ENCODE data around the gene SETD1A. TPM values are rescaled to one million over a fixed set of nuclear protein-coding genes. Genes with fewer than 3 reads are reported as not detected.

SETD1A gene
- total and polyA plus RNA-seq, 4 donors, result 4.4 to 19.7 (median 13.1) TPM

- H3K36me3 ChIP-seq (ENCODE audit: control insufficient read depth in 1 of 2, insufficient read depth in 2 of 2, low read length in 1 of 2), result no peaks in the 10 kb centered on the region
- intact Hi-C loops (cut with DNase I), result no loop called here
- DNase-seq (no peak), ATAC-seq (ENCODE audit: low FRiP score) (no peak)
- H3K9me3 ChIP-seq (ENCODE audit: control insufficient read depth, low read length), result no peaks in the 10 kb centered on the region
- H3K27ac ChIP-seq (ENCODE audit: low read depth in 1 of 2, low read length in 2 of 2), result no peak overlapping the region
- 93 to 94% methylated on average over 19 of the region's 19 CpGs for WGBS, 2 donors
- no peaks in the 10 kb centered on the region for H3K4me1 ChIP-seq (ENCODE audit: control insufficient read depth in 1 of 2, insufficient read depth in 2 of 2, low read length in 2 of 2)
- H3K4me3 ChIP-seq (ENCODE audit: low read length in 2 of 2), result no peak overlapping the region
- no peaks in the 10 kb centered on the region for H3K27me3 ChIP-seq (ENCODE audit: control insufficient read depth in 1 of 2, insufficient read depth in 2 of 2, low read length in 1 of 2)
These were observed 43.3 kb downstream of the SETD1A start for GRCh38 chr16:31000671-31001382.

GRCh38 chr16:31001507-31002249 lies 44.1 kb downstream of the SETD1A start:
- H3K27ac ChIP-seq (ENCODE audit: low read depth in 1 of 2, low read length in 2 of 2), result no peak overlapping the region
- no peaks in the 10 kb centered on the region for H3K36me3 ChIP-seq (ENCODE audit: control insufficient read depth in 1 of 2, insufficient read depth in 2 of 2, low read length in 1 of 2)
- no peak overlapping the region for H3K4me3 ChIP-seq (ENCODE audit: low read length in 2 of 2)
- DNase-seq (peak in 1 of 2 donors; percentile 66), ATAC-seq (ENCODE audit: low FRiP score) (no peak)
- no peaks in the 10 kb centered on the region for H3K27me3 ChIP-seq (ENCODE audit: control insufficient read depth in 1 of 2, insufficient read depth in 2 of 2, low read length in 1 of 2)
- H3K9me3 ChIP-seq (ENCODE audit: control insufficient read depth, low read length), result no peaks in the 10 kb centered on the region
- intact Hi-C loops (cut with DNase I), result no loop called here
- 77% methylated on average over 16 of the region's 16 CpGs for WGBS, 2 donors
- no peaks in the 10 kb centered on the region for H3K4me1 ChIP-seq (ENCODE audit: control insufficient read depth in 1 of 2, insufficient read depth in 2 of 2, low read length in 2 of 2)

GRCh38 chr16:31002250-31002700 lies 44.7 kb downstream of the SETD1A start:
- WGBS, 2 donors, result 84 to 87% methylated on average over 10 of the region's 10 CpGs
- Histone ChIP-seq H3K4me3 (ENCODE audit: low read length in 2 of 2) (no peak overlapping the region), H3K4me1 (ENCODE audit: control insufficient read depth in 1 of 2, insufficient read depth in 2 of 2, low read length in 2 of 2) (no peaks in the 10 kb centered on the region), H3K27me3 (ENCODE audit: control insufficient read depth in 1 of 2, insufficient read depth in 2 of 2, low read length in 1 of 2) (no peaks in the 10 kb centered on the region), H3K9me3 (ENCODE audit: control insufficient read depth, low read length) (no peaks in the 10 kb centered on the region), H3K36me3 (ENCODE audit: control insufficient read depth in 1 of 2, insufficient read depth in 2 of 2, low read length in 1 of 2) (no peaks in the 10 kb centered on the region), H3K27ac (ENCODE audit: low read depth in 1 of 2, low read length in 2 of 2) (no peak overlapping the region)
- ATAC-seq (ENCODE audit: low FRiP score) (no peak), DNase-seq (no peak)
- intact Hi-C loops (cut with DNase I), result no loop called here

- DNase-seq, result no peak
- Histone ChIP-seq H3K4me1 (ENCODE audit: control insufficient read depth in 1 of 2, insufficient read depth in 2 of 2, low read length in 2 of 2) (no peaks in the 10 kb centered on the region), H3K27me3 (ENCODE audit: control insufficient read depth in 1 of 2, insufficient read depth in 2 of 2, low read length in 1 of 2) (no peaks in the 10 kb centered on the region), H3K36me3 (ENCODE audit: control insufficient read depth in 1 of 2, insufficient read depth in 2 of 2, low read length in 1 of 2) (no peaks in the 10 kb centered on the region), H3K4me3 (ENCODE audit: low read length in 2 of 2) (no peak overlapping the region), H3K9me3 (ENCODE audit: control insufficient read depth, low read length) (no peaks in the 10 kb centered on the region), H3K27ac (ENCODE audit: low read depth in 1 of 2, low read length in 2 of 2) (no peak overlapping the region)
- no peak for ATAC-seq (ENCODE audit: low FRiP score)
- 74 to 86% methylated on average over 9 of the region's 9 CpGs for WGBS, 2 donors
- intact Hi-C loops (cut with DNase I), result no loop called here
These were observed 45.3 kb downstream of the SETD1A start for GRCh38 chr16:31002862-31003341.

- Histone ChIP-seq H3K27me3 (ENCODE audit: control insufficient read depth in 1 of 2, insufficient read depth in 2 of 2, low read length in 1 of 2) (no peaks in the 10 kb centered on the region), H3K4me1 (ENCODE audit: control insufficient read depth in 1 of 2, insufficient read depth in 2 of 2, low read length in 2 of 2) (no peaks in the 10 kb centered on the region), H3K36me3 (ENCODE audit: control insufficient read depth in 1 of 2, insufficient read depth in 2 of 2, low read length in 1 of 2) (no peaks in the 10 kb centered on the region), H3K9me3 (ENCODE audit: control insufficient read depth, low read length) (no peaks in the 10 kb centered on the region), H3K4me3 (ENCODE audit: low read length in 2 of 2) (no peak overlapping the region), H3K27ac (ENCODE audit: low read depth in 1 of 2, low read length in 2 of 2) (no peak overlapping the region)
- ATAC-seq (ENCODE audit: low FRiP score), result no peak
- intact Hi-C loops (cut with DNase I), result no loop called here
- no peak for DNase-seq
- 88 to 93% methylated on average over 6 of the region's 6 CpGs for WGBS, 2 donors
These were observed 46.2 kb downstream of the SETD1A start for GRCh38 chr16:31003744-31004143.

- DNase-seq (no peak), ATAC-seq (ENCODE audit: low FRiP score) (no peak)
- no peak overlapping the region for H3K27ac ChIP-seq (ENCODE audit: low read depth in 1 of 2, low read length in 2 of 2)
- H3K9me3 ChIP-seq (ENCODE audit: control insufficient read depth, low read length), result no peaks in the 10 kb centered on the region
- 54 to 65% methylated on average over 2 of the region's 2 CpGs for WGBS, 2 donors
- H3K27me3 ChIP-seq (ENCODE audit: control insufficient read depth in 1 of 2, insufficient read depth in 2 of 2, low read length in 1 of 2), result no peaks in the 10 kb centered on the region
- H3K4me3 ChIP-seq (ENCODE audit: low read length in 2 of 2), result no peak overlapping the region
- no peaks in the 10 kb centered on the region for H3K36me3 ChIP-seq (ENCODE audit: control insufficient read depth in 1 of 2, insufficient read depth in 2 of 2, low read length in 1 of 2)
- intact Hi-C loops (cut with DNase I), result no loop called here
- no peaks in the 10 kb centered on the region for H3K4me1 ChIP-seq (ENCODE audit: control insufficient read depth in 1 of 2, insufficient read depth in 2 of 2, low read length in 2 of 2)
These were observed 47.1 kb downstream of the SETD1A start for GRCh38 chr16:31004658-31005057.

- Histone ChIP-seq H3K9me3 (ENCODE audit: control insufficient read depth, low read length) (no peaks in the 10 kb centered on the region), H3K27me3 (ENCODE audit: control insufficient read depth in 1 of 2, insufficient read depth in 2 of 2, low read length in 1 of 2) (no peaks in the 10 kb centered on the region), H3K36me3 (ENCODE audit: control insufficient read depth in 1 of 2, insufficient read depth in 2 of 2, low read length in 1 of 2) (no peaks in the 10 kb centered on the region), H3K27ac (ENCODE audit: low read depth in 1 of 2, low read length in 2 of 2) (no peak overlapping the region), H3K4me1 (ENCODE audit: control insufficient read depth in 1 of 2, insufficient read depth in 2 of 2, low read length in 2 of 2) (no peaks in the 10 kb centered on the region), H3K4me3 (ENCODE audit: low read length in 2 of 2) (no peak overlapping the region)
- ATAC-seq (ENCODE audit: low FRiP score) (no peak), DNase-seq (no peak)
- WGBS, 2 donors, result 66 to 74% methylated on average over 16 of the region's 16 CpGs
- intact Hi-C loops (cut with DNase I), result no loop called here
These were observed 48.0 kb downstream of the SETD1A start for GRCh38 chr16:31005350-31006085.

GRCh38 chr16:31006086-31006385 lies 48.5 kb downstream of the SETD1A start:
- no peak for ATAC-seq (ENCODE audit: low FRiP score)

More at GRCh38 chr16:31006086-31006385, 48.5 kb downstream of the SETD1A start:
- DNase-seq, result no peak
- intact Hi-C loops (cut with DNase I), result no loop called here
- Histone ChIP-seq H3K27ac (ENCODE audit: low read depth in 1 of 2, low read length in 2 of 2) (no peak overlapping the region), H3K4me1 (ENCODE audit: control insufficient read depth in 1 of 2, insufficient read depth in 2 of 2, low read length in 2 of 2) (no peaks in the 10 kb centered on the region), H3K9me3 (ENCODE audit: control insufficient read depth, low read length) (no peaks in the 10 kb centered on the region), H3K4me3 (ENCODE audit: low read length in 2 of 2) (no peak overlapping the region), H3K27me3 (ENCODE audit: control insufficient read depth in 1 of 2, insufficient read depth in 2 of 2, low read length in 1 of 2) (no peaks in the 10 kb centered on the region), H3K36me3 (ENCODE audit: control insufficient read depth in 1 of 2, insufficient read depth in 2 of 2, low read length in 1 of 2) (no peaks in the 10 kb centered on the region)
- 30 to 50% methylated on average over 7 of the region's 7 CpGs for WGBS, 2 donors
